HL-60 (cell line): ENCODE data around the gene SPTB.

Experiments used
- CTCF ChIP-seq: IDR thresholded peaks from one replicate; pipeline ENCODE4 v1.5.1; 2011; ENCODE audit warnings: low read length, control low read depth, inconsistent platforms; ENCODE audit not compliant: insufficient read depth
- GABPA ChIP-seq: IDR thresholded peaks from 2 replicates; pipeline ENCODE4 v1.6.1; 2012; ENCODE audit warnings: low read depth
- POLR2AphosphoS5 ChIP-seq: IDR thresholded peaks from 2 replicates; pipeline ENCODE4 v1.6.1; 2012; ENCODE audit warnings: low read depth
- REST ChIP-seq: IDR thresholded peaks from 2 replicates; pipeline ENCODE4 v1.6.1; 2012; ENCODE audit warnings: low read depth; ENCODE audit not compliant: insufficient replicate concordance

GRCh38 chr14:64825006-64825405, 54.7 kb downstream of the SPTB start:
- no peak for TF ChIP-seq REST
- TF ChIP-seq CTCF = no peak
- TF ChIP-seq POLR2AphosphoS5 = no peak
- TF ChIP-seq GABPA = no peak
